SH-SY5Y (cell line): ENCODE data around the gene PALD1.

Experiments
- GATA2 ChIP-seq: IDR thresholded peaks from 2 replicates; pipeline ENCODE4 v1.6.1; 2011; ENCODE audit warnings: mild to moderate bottlenecking, low read depth, low read length
- GATA3 ChIP-seq: IDR thresholded peaks from 2 replicates; pipeline ENCODE4 v1.6.1; 2011; ENCODE audit warnings: low read depth, mild to moderate bottlenecking, low read length, moderate library complexity

PALD1 gene

GRCh38 chr10:70482982-70483760 lies 4.6 kb downstream of the PALD1 start:
- TF ChIP-seq GATA2 (no peak), GATA3 (no peak)

GRCh38 chr10:70487824-70488223 lies 9.3 kb downstream of the PALD1 start:
- no peak for TF ChIP-seq GATA3
- TF ChIP-seq GATA2: no peak

- TF ChIP-seq GATA3 (no peak), GATA2 (no peak)
Measured at GRCh38 chr10:70490142-70490541, 11.6 kb downstream of the PALD1 start.

- TF ChIP-seq GATA2: no peak
Measured at GRCh38 chr10:70491614-70492013, 13.0 kb downstream of the PALD1 start.

- no peak for TF ChIP-seq GATA2
- TF ChIP-seq GATA3: no peak
Measured at GRCh38 chr10:70492786-70493659, 14.5 kb downstream of the PALD1 start.

- TF ChIP-seq GATA2 (no peak), GATA3 (no peak)
Measured at GRCh38 chr10:70493660-70494234, 15.2 kb downstream of the PALD1 start.

- TF ChIP-seq GATA3 (no peak), GATA2 (no peak)
Measured at GRCh38 chr10:70494536-70494935, 16.0 kb downstream of the PALD1 start.

GRCh38 chr10:70494966-70495365 lies 16.4 kb downstream of the PALD1 start:
- no peak for TF ChIP-seq GATA2
- TF ChIP-seq GATA3: no peak

- TF ChIP-seq GATA2 (no peak), GATA3 (no peak)
Measured at GRCh38 chr10:70495691-70496261, 17.2 kb downstream of the PALD1 start.

- TF ChIP-seq GATA3: no peak
- no peak for TF ChIP-seq GATA2
Measured at GRCh38 chr10:70496341-70497119, 18.0 kb downstream of the PALD1 start.

GRCh38 chr10:70497120-70497545 lies 18.6 kb downstream of the PALD1 start:
- TF ChIP-seq GATA3 (no peak), GATA2 (peak; percentile 37; the same call in 1 of the 2 replicates)

- TF ChIP-seq GATA2: no peak
- no peak for TF ChIP-seq GATA3
Measured at GRCh38 chr10:70498970-70499835, 20.6 kb downstream of the PALD1 start.

GRCh38 chr10:70499836-70500167 lies 21.2 kb downstream of the PALD1 start:
- TF ChIP-seq GATA3: no peak
- no peak for TF ChIP-seq GATA2

- TF ChIP-seq GATA2: no peak
- TF ChIP-seq GATA3: no peak
Measured at GRCh38 chr10:70500368-70500767, 21.8 kb downstream of the PALD1 start.
